IMR-90 (cell line): ENCODE data around the gene CAMK2G. TPM values are rescaled to one million over a fixed set of nuclear protein-coding genes. Genes with fewer than 3 reads are reported as not detected.

Experiments used
- ATAC-seq: fragments of 200-7000 bp; cut with Tn5 transposase; 2 replicates; pipeline ENCODE4 v1.9.1; 2020; ENCODE audit warnings: low read depth, mild to moderate bottlenecking, moderate library complexity
- BruUV-seq: library from RNA; stranded (reverse); fragments of 400-500 nt; replicated peaks from 2 replicates; lab custom pipeline; 2021; lab: Mats Ljungman, UMichigan
- CTCF ChIA-PET: fragments of 300-600 bp; formaldehyde crosslinking; extraction: SDS; loops from one replicate; lab custom pipeline; 2021; ENCODE audit warnings: antibody characterized with exemption; lab: Yijun Ruan, JAX
- POLR2A ChIA-PET: fragments of 300-600 bp; sonication (Branson Sonifier 250); formaldehyde crosslinking; loops from one replicate; lab custom pipeline; 2022; ENCODE audit warnings: antibody characterized with exemption; ENCODE audit not compliant: unreplicated experiment; lab: Charles Lee
- DNase-seq: peaks from one replicate; pipeline ENCODE4 v3.0.0; 2013
- H2AFZ ChIP-seq: replicated peaks from 2 replicates; pipeline ENCODE3; 2013; ENCODE audit warnings: low read length, mild to moderate bottlenecking; ENCODE audit not compliant: poor library complexity
- H2AK5ac ChIP-seq: 2 replicates; pipeline ENCODE4 v1.6.1; 2013; ENCODE audit warnings: low read depth, low read length, inconsistent platforms
- H2AK9ac ChIP-seq: replicated peaks from 2 replicates; pipeline ENCODE3; 2013; ENCODE audit warnings: mild to moderate bottlenecking, low read depth, low read length, moderate library complexity; ENCODE audit not compliant: poor library complexity
- H2BK120ac ChIP-seq: 2 replicates; pipeline ENCODE4 v1.6.1; 2013; ENCODE audit warnings: low read depth, low read length, inconsistent platforms
- H2BK15ac ChIP-seq: 3 replicates; pipeline ENCODE4 v1.6.1; 2013; ENCODE audit warnings: low read depth, low read length, inconsistent platforms
- H2BK20ac ChIP-seq: 2 replicates; pipeline ENCODE4 v1.6.1; 2013; ENCODE audit warnings: low read depth, mild to moderate bottlenecking, inconsistent platforms, low read length, moderate library complexity
- H2BK5ac ChIP-seq: 2 replicates; pipeline ENCODE4 v1.6.1; 2013; ENCODE audit warnings: mild to moderate bottlenecking, low read depth, low read length, inconsistent platforms; ENCODE audit not compliant: poor library complexity, severe bottlenecking
- H3K14ac ChIP-seq: replicated peaks from 2 replicates; pipeline ENCODE4 v1.6.1; 2013; ENCODE audit warnings: low read depth, low read length, inconsistent platforms
- H3K18ac ChIP-seq: 2 replicates; pipeline ENCODE4 v1.6.1; 2013; ENCODE audit warnings: low read depth, low read length, control low read depth
- H3K23ac ChIP-seq: 2 replicates; pipeline ENCODE4 v1.6.1; 2013; ENCODE audit warnings: low read depth, low read length, inconsistent platforms
- H3K27ac ChIP-seq: 2 replicates; pipeline ENCODE4 v1.5.1; 2013; ENCODE audit warnings: mild to moderate bottlenecking, control low read depth, low read length; ENCODE audit not compliant: insufficient read depth
- H3K27me3 ChIP-seq: 2 replicates; pipeline ENCODE4 v1.6.1; 2013; ENCODE audit warnings: low read length; ENCODE audit not compliant: control insufficient read depth, insufficient read depth
- H3K36me3 ChIP-seq: 2 replicates; pipeline ENCODE4 v1.6.1; 2013; ENCODE audit warnings: low read length, mixed read lengths; ENCODE audit not compliant: control insufficient read depth, insufficient read depth
- H3K4ac ChIP-seq: 2 replicates; pipeline ENCODE4 v1.6.1; 2013; ENCODE audit warnings: low read depth, low read length, inconsistent platforms
- H3K4me1 ChIP-seq: 2 replicates; pipeline ENCODE4 v1.6.1; 2013; ENCODE audit warnings: low read length, mixed read lengths; ENCODE audit not compliant: control insufficient read depth, insufficient read depth
- H3K4me2 ChIP-seq: 2 replicates; pipeline ENCODE4 v1.6.1; 2013; ENCODE audit warnings: low read depth, mild to moderate bottlenecking, control low read depth, low read length, moderate library complexity
- H3K4me3 ChIP-seq: 2 replicates; pipeline ENCODE4 v1.5.1; 2013; ENCODE audit warnings: low read depth, mild to moderate bottlenecking, control low read depth, low read length, moderate library complexity; ENCODE audit not compliant: insufficient read depth
- H3K56ac ChIP-seq: 2 replicates; pipeline ENCODE4 v1.6.1; 2013; ENCODE audit warnings: low read length, inconsistent platforms; ENCODE audit not compliant: insufficient read depth; ENCODE audit errors: extremely low read depth
- H3K79me1 ChIP-seq, 2 experiments: 2 replicates each; pipeline ENCODE4 v1.6.1; 2013; ENCODE audit warnings: low read length in 2 of 2, inconsistent platforms in 1 of 2, low read depth in 1 of 2
- H3K9ac ChIP-seq: 2 replicates; pipeline ENCODE4 v1.6.1; 2013; ENCODE audit warnings: low read depth, low read length, control low read depth
- H3K9me1 ChIP-seq: 2 replicates; pipeline ENCODE4 v1.6.1; 2013; ENCODE audit warnings: low read length, inconsistent platforms; ENCODE audit not compliant: insufficient read depth
- H3K9me3 ChIP-seq: 2 replicates; pipeline ENCODE4 v1.6.1; 2013; ENCODE audit warnings: low read length; ENCODE audit not compliant: control insufficient read depth, insufficient read depth
- H4K20me1 ChIP-seq: 2 replicates; pipeline ENCODE4 v1.6.1; 2013; ENCODE audit warnings: low read length, inconsistent platforms; ENCODE audit not compliant: insufficient read depth
- H4K5ac ChIP-seq: 2 replicates; pipeline ENCODE4 v1.6.1; 2013; ENCODE audit warnings: mild to moderate bottlenecking, low read depth, low read length, control low read depth
- H4K8ac ChIP-seq, 2 experiments: 2 replicates each; pipeline ENCODE4 v1.6.1; 2013; ENCODE audit warnings: low read depth in 2 of 2, low read length in 2 of 2, control low read depth in 1 of 2, inconsistent platforms in 1 of 2
- H4K91ac ChIP-seq: 2 replicates; pipeline ENCODE4 v1.6.1; 2013; ENCODE audit warnings: low read depth, low read length, inconsistent platforms; ENCODE audit not compliant: insufficient read depth
- BHLHE40 ChIP-seq: fragments of 150-350 bp; IDR thresholded peaks from 2 replicates; pipeline ENCODE4 v1.6.1; 2016; ENCODE audit warnings: mild to moderate bottlenecking, low read depth, low read length
- CEBPB ChIP-seq: IDR thresholded peaks from 2 replicates; pipeline ENCODE4 v1.6.1; 2012; ENCODE audit warnings: low read depth, low read length, improper control_type of control experiment
- CHD1 ChIP-seq: IDR thresholded peaks from 2 replicates; pipeline ENCODE4 v1.6.1; 2012; ENCODE audit warnings: low read depth, low read length, improper control_type of control experiment
- FOS ChIP-seq: fragments of 150-350 bp; IDR thresholded peaks from 2 replicates; pipeline ENCODE4 v1.6.1; 2016; ENCODE audit warnings: low read depth, low read length
- MAFK ChIP-seq: IDR thresholded peaks from 2 replicates; pipeline ENCODE4 v1.6.1; 2012; ENCODE audit warnings: low read depth, low read length, improper control_type of control experiment
- MAZ ChIP-seq: IDR thresholded peaks from 2 replicates; pipeline ENCODE4 v1.6.1; 2012; ENCODE audit warnings: low read depth, mild to moderate bottlenecking, low read length, improper control_type of control experiment, moderate library complexity, borderline replicate concordance
- MXI1 ChIP-seq: IDR thresholded peaks from 2 replicates; pipeline ENCODE4 v1.6.1; 2012; ENCODE audit warnings: low read depth, mild to moderate bottlenecking, low read length, moderate library complexity, borderline replicate concordance
- NFE2L2 ChIP-seq: fragments of 150-350 bp; IDR thresholded peaks from 2 replicates; pipeline ENCODE4 v1.6.1; 2016; ENCODE audit warnings: low read depth, mild to moderate bottlenecking, low read length
- POLR2A ChIP-seq: IDR thresholded peaks from 2 replicates; pipeline ENCODE4 v1.6.1; 2012; ENCODE audit warnings: mild to moderate bottlenecking, low read depth, low read length
- RAD21 ChIP-seq: IDR thresholded peaks from 2 replicates; pipeline ENCODE4 v1.6.1; 2012; ENCODE audit warnings: low read length, improper control_type of control experiment
- RCOR1 ChIP-seq: IDR thresholded peaks from 2 replicates; pipeline ENCODE4 v1.6.1; 2012; ENCODE audit warnings: mild to moderate bottlenecking, low read length, improper control_type of control experiment; ENCODE audit not compliant: insufficient replicate concordance
- RFX5 ChIP-seq: IDR thresholded peaks from 2 replicates; pipeline ENCODE4 v1.8.0; 2012; ENCODE audit warnings: low read depth, mild to moderate bottlenecking, low read length, moderate library complexity
- SMC3 ChIP-seq: fragments of 150-350 bp; IDR thresholded peaks from 2 replicates; pipeline ENCODE4 v1.6.1; 2016; ENCODE audit warnings: low read depth, mild to moderate bottlenecking, antibody characterized with exemption, low read length, moderate library complexity
- WGBS, 2 experiments: methylation state at CpG; one replicate each; pipeline versions ENCODE4 v1.1.5 to v1.1.7; 2013; ENCODE audit warnings: missing lambda C conversion rate in 2 of 2; ENCODE audit not compliant: insufficient read length in 1 of 2; ENCODE audit errors: extremely low coverage in 2 of 2; 5-methylcytosine and 5-hydroxymethylcytosine counted together
- dilution Hi-C: fragments of 300-500 bp; cut with HindIII; formaldehyde crosslinking; loops from one replicate; pipeline ENCODE4 v1.14.3; 2018; ENCODE audit warnings: low sequenced_read_pairs; ENCODE audit not compliant: unreplicated experiment
- in situ Hi-C: fragments of 300-500 bp; cut with MboI; formaldehyde crosslinking; loops from 3 replicates; pipeline ENCODE4 v1.14.3; 2019; ENCODE audit warnings: low sequenced_read_pairs, inconsistent platforms, mixed read lengths
- intact Hi-C: fragments of 100-400 bp; cut with micrococcal nuclease; formaldehyde crosslinking; loops from 2 replicates; pipeline ENCODE4 v1.10.0; 2022
- polyA plus RNA-seq, 3 experiments: library from polyadenylated mRNA; depleted of rRNA; stranded (reverse); fragments of >200 nt; gene quantifications; 2 replicates each; pipeline ENCODE4 v1.2.3, GENCODE V29; 2012; ENCODE audit warnings: low replicate concordance in 1 of 3
- total RNA-seq: library from RNA; depleted of rRNA; stranded (reverse); fragments of >200 nt; gene quantifications from 2 replicates; pipeline ENCODE4 v1.2.3, GENCODE V29; 2012
- TF ChIP-seq, protein P1 (sequence below): fragments of 150-350 bp; IDR thresholded peaks from 2 replicates; pipeline ENCODE4 v1.6.1; 2017; ENCODE audit warnings: mild to moderate bottlenecking, antibody characterized with exemption, low read length, low read depth
- TF ChIP-seq, protein P2 (sequence below): conservative IDR thresholded peaks from 2 replicates; pipeline ENCODE4 v1.5.1; 2012; ENCODE audit warnings: mild to moderate bottlenecking, low read depth, low read length, improper control_type of control experiment
- TF ChIP-seq, protein P3 (sequence below): fragments of 150-350 bp; IDR thresholded peaks from 2 replicates; pipeline ENCODE4 v1.6.1; 2016; ENCODE audit warnings: low read depth, mild to moderate bottlenecking, low read length, moderate library complexity, borderline replicate concordance

Gene CAMK2G
- total and polyA plus RNA-seq, 2 of the 4 experiments (the other 2 are of a cell fraction) = 20.4 to 25.4 TPM

DNA sequence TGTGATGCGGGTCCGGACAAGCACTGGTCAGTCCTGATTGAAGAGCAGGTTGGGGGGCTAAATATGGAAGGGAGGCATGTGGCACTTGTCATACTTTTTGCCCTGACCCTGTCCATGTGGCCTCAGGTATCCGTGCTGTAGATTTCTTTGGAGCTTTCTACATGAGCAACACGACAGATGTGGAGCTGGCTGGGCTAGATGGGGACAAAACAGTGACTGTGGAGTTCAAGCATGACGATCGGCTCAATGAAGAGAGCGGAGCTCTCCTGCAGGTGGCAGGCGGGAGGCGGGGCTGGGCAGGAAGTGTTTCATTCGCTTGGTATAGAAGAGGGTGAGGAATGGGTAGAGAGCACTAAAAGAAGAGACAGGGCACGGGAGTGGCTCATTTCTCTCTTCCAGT is 105.5 kb downstream of the CAMK2G start:
- Histone ChIP-seq H4K20me1 (peaks cover 9% of the 10 kb centered on the region; the same call in 1 of the 2 replicates), H3K18ac (no peak overlapping the region), H2BK20ac (no peak overlapping the region), H3K9me3 (no peaks in the 10 kb centered on the region), H3K4me3 (no peak overlapping the region), H2AK5ac (no peak overlapping the region), H3K79me1 (peaks cover 20 to 61% of the 10 kb centered on the region in 2 experiments), H4K5ac (no peak overlapping the region), H3K14ac (no peak overlapping the region), H2AK9ac (no peak overlapping the region), H3K56ac (no peak overlapping the region), H3K9ac (no peak overlapping the region), H3K23ac (no peak overlapping the region), H2BK120ac (no peak overlapping the region), H3K9me1 (peaks cover 13% of the 10 kb centered on the region), H2BK15ac (no peak overlapping the region), H4K8ac (no peak overlapping the region), H3K36me3 (peaks cover 66% of the 10 kb centered on the region), H3K4ac (no peak overlapping the region), H3K27me3 (no peaks in the 10 kb centered on the region), H3K4me2 (no peak overlapping the region), H4K91ac (no peak overlapping the region), H3K27ac (no peak overlapping the region), H3K4me1 (peaks cover 3% of the 10 kb centered on the region; the same call in 1 of the 2 replicates), H2AFZ (no peak overlapping the region), H2BK5ac (no peak overlapping the region)
- POLR2A ChIA-PET = no interaction called here
- ATAC-seq (no peak), DNase-seq (no peak)
- CTCF ChIA-PET = no interaction called here
- no peak for TF ChIP-seq MAFK
- no peak for TF ChIP-seq RAD21
- no peak for TF ChIP-seq POLR2A
- TF ChIP-seq, protein P1, sequence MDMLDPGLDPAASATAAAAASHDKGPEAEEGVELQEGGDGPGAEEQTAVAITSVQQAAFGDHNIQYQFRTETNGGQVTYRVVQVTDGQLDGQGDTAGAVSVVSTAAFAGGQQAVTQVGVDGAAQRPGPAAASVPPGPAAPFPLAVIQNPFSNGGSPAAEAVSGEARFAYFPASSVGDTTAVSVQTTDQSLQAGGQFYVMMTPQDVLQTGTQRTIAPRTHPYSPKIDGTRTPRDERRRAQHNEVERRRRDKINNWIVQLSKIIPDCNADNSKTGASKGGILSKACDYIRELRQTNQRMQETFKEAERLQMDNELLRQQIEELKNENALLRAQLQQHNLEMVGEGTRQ = no peak
- TF ChIP-seq FOS = no peak
- TF ChIP-seq, protein P2, sequence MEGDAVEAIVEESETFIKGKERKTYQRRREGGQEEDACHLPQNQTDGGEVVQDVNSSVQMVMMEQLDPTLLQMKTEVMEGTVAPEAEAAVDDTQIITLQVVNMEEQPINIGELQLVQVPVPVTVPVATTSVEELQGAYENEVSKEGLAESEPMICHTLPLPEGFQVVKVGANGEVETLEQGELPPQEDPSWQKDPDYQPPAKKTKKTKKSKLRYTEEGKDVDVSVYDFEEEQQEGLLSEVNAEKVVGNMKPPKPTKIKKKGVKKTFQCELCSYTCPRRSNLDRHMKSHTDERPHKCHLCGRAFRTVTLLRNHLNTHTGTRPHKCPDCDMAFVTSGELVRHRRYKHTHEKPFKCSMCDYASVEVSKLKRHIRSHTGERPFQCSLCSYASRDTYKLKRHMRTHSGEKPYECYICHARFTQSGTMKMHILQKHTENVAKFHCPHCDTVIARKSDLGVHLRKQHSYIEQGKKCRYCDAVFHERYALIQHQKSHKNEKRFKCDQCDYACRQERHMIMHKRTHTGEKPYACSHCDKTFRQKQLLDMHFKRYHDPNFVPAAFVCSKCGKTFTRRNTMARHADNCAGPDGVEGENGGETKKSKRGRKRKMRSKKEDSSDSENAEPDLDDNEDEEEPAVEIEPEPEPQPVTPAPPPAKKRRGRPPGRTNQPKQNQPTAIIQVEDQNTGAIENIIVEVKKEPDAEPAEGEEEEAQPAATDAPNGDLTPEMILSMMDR = no peak
- TF ChIP-seq RFX5 = no peak
- TF ChIP-seq BHLHE40 = no peak
- TF ChIP-seq NFE2L2 = no peak
- TF ChIP-seq CEBPB = no peak
- no peak for TF ChIP-seq MAZ
- no peak for TF ChIP-seq RCOR1
- no peak for TF ChIP-seq MXI1
- TF ChIP-seq SMC3 = no peak
- TF ChIP-seq CHD1 = no peak
- TF ChIP-seq, protein P3, sequence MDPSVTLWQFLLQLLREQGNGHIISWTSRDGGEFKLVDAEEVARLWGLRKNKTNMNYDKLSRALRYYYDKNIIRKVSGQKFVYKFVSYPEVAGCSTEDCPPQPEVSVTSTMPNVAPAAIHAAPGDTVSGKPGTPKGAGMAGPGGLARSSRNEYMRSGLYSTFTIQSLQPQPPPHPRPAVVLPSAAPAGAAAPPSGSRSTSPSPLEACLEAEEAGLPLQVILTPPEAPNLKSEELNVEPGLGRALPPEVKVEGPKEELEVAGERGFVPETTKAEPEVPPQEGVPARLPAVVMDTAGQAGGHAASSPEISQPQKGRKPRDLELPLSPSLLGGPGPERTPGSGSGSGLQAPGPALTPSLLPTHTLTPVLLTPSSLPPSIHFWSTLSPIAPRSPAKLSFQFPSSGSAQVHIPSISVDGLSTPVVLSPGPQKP = no peak
- no TSS peak for BruUV-seq
- intact Hi-C loops (no loop called here), in situ Hi-C loops (no loop called here), dilution Hi-C loops (no loop called here)
- WGBS, 2 experiments = 77% methylated on average over 3 of the region's 11 CpGs; no CpG with 5 or more reads in 1 of the 2 experiments
